Kidney glomerular epithelial cell (primary cell): ENCODE measurements around the gene EHBP1.

Experiments
- DNase-seq: peaks from one replicate; lab custom pipeline; 2025; lab: John Stamatoyannopoulos, UW

Gene EHBP1

GRCh38 chr2:62964050-62964449 lies 258.5 kb downstream of the EHBP1 start:
- DNase-seq = no peak

GRCh38 chr2:62964671-62965070 lies 259.2 kb downstream of the EHBP1 start:
- no peak for DNase-seq

GRCh38 chr2:62966991-62967390 lies 261.5 kb downstream of the EHBP1 start:
- no peak for DNase-seq

- no peak for DNase-seq
Measured at GRCh38 chr2:62968168-62968567, 262.7 kb downstream of the EHBP1 start.

- DNase-seq = no peak
Measured at GRCh38 chr2:62968668-62969067, 263.2 kb downstream of the EHBP1 start.

- no peak for DNase-seq
Measured at GRCh38 chr2:62971936-62972335, 266.4 kb downstream of the EHBP1 start.

GRCh38 chr2:62972601-62973000 lies 267.1 kb downstream of the EHBP1 start:
- DNase-seq = no peak

- no peak for DNase-seq
Measured at GRCh38 chr2:62974999-62975398, 269.5 kb downstream of the EHBP1 start.

- DNase-seq = no peak
Measured at GRCh38 chr2:62991605-62992004, 286.1 kb downstream of the EHBP1 start.

- DNase-seq = no peak
Measured at GRCh38 chr2:62992561-62992960, 287.0 kb downstream of the EHBP1 start.

- DNase-seq = no peak
Measured at GRCh38 chr2:62994206-62994605, 288.7 kb downstream of the EHBP1 start.

GRCh38 chr2:62996534-62997186 lies 291.1 kb downstream of the EHBP1 start:
- DNase-seq = no peak

GRCh38 chr2:62998949-62999348 lies 293.4 kb downstream of the EHBP1 start:
- no peak for DNase-seq

- no peak for DNase-seq
Measured at GRCh38 chr2:62999905-63000304, 294.4 kb downstream of the EHBP1 start.

- DNase-seq = no peak
Measured at GRCh38 chr2:63000801-63001200, 295.3 kb downstream of the EHBP1 start.

GRCh38 chr2:63001576-63001975 lies 296.1 kb downstream of the EHBP1 start:
- no peak for DNase-seq

GRCh38 chr2:63003351-63003750 lies 297.8 kb downstream of the EHBP1 start:
- DNase-seq = no peak

GRCh38 chr2:63007813-63008458 lies 302.4 kb downstream of the EHBP1 start:
- DNase-seq = no peak

GRCh38 chr2:63008838-63009237 lies 303.3 kb downstream of the EHBP1 start:
- DNase-seq = no peak

GRCh38 chr2:63009490-63009889 lies 304.0 kb downstream of the EHBP1 start:
- no peak for DNase-seq

GRCh38 chr2:63012541-63012940 lies 307.0 kb downstream of the EHBP1 start:
- DNase-seq = no peak

GRCh38 chr2:63013438-63013837 lies 307.9 kb downstream of the EHBP1 start:
- DNase-seq = no peak

GRCh38 chr2:63015389-63015788 lies 309.9 kb downstream of the EHBP1 start:
- DNase-seq = no peak

GRCh38 chr2:63018439-63018838 lies 312.9 kb downstream of the EHBP1 start:
- no peak for DNase-seq
